Prostate gland (tissue), 2 donors: ENCODE results near the gene ECSIT.
A peak's percentile ranks its signal among the peaks of the same experiment; 100 is the strongest.

Experiments used
- CTCF ChIP-seq, 4 experiments: fragments of 200-600 bp in 2 of 4; fragments of 450-650 bp in 2 of 4; sonication (generic) in 2 of 4; IDR thresholded peaks; 1 replicate in 3 of 4; 2 replicates in 1 of 4; pipeline ENCODE4 v1.5.1; 2016 to 2019; ENCODE audit warnings: antibody characterized with exemption in 4 of 4, mild to moderate bottlenecking in 2 of 4, moderate library complexity in 2 of 4
- POLR2A ChIP-seq: fragments of 450-650 bp; IDR thresholded peaks from one replicate; pipeline ENCODE4 v1.6.1; 2016; ENCODE audit warnings: antibody characterized with exemption, mild to moderate bottlenecking

- peak in 2 of 4 experiments; percentile 22 to 25 for TF ChIP-seq CTCF (IDR thresholded peaks at IDR 0.05)
- no peak for TF ChIP-seq POLR2A
These were observed 1.5 kb upstream of the ECSIT start for GRCh38 chr19:11530432-11530831.
